ENCODE data around the gene UBE3B.
"Not testable (repeated sequence)": the region's sequence is repeated elsewhere in the genome, so short reads cannot be mapped to it uniquely, and the experiment has no call there.

UBE3B gene

GRCh38 chr12:109466305-109466704 is 11.1 kb upstream of the UBE3B start:
- H3K36me3 ChIP-seq (ENCODE audit: insufficient read depth, insufficient read length, low read length), result peaks cover 73% of the 10 kb centered on the region
- H3K4me1 ChIP-seq (ENCODE audit: insufficient read depth, insufficient read length), result peaks cover 30% of the 10 kb centered on the region
- no peaks in the 10 kb centered on the region for H3K27me3 ChIP-seq (ENCODE audit: insufficient read depth, insufficient read length)
- DNase-seq (ENCODE audit: low read depth, low spot score), result no peak
- H3K9me3 ChIP-seq (ENCODE audit: insufficient read depth, low read length), result no peaks in the 10 kb centered on the region
- no peak overlapping the region for H3K9ac ChIP-seq (ENCODE audit: insufficient read length, low read depth)
- no peak overlapping the region for H3K4me3 ChIP-seq (ENCODE audit: insufficient read length, low read depth)
- TF ChIP-seq SUZ12 (IDR thresholded peaks at IDR 0.05; ENCODE audit: extremely low read depth, insufficient read depth, insufficient read length) (no peak), ZNF274 (IDR thresholded peaks at IDR 0.05; ENCODE audit: low read depth, low read length) (no peak), YY1 (IDR thresholded peaks at IDR 0.05; ENCODE audit: insufficient read depth, insufficient read length) (no peak)

DNA sequence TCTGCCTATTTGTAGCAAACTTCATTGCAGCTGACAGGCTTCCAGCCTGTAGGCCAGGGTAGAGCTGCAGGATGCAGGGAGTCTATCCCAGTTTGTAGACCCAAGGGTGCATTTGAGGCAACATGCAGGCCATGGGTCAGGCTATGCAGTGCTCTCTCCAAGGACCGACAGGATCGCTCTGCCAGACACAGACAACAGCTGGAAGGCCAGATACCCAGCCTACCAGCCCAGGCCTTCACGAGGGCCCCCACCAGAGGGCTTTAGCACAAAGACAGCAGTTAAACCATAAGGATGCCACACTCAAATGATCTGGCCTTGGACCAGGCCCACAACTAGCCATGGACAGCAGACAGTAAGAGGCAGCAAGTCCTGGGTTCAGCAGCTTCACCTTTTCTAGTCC is 10.6 kb upstream of the UBE3B start:
- no peak for DNase-seq (ENCODE audit: low read depth, low spot score)
- Histone ChIP-seq H3K36me3 (ENCODE audit: insufficient read depth, insufficient read length, low read length) (peaks cover 76% of the 10 kb centered on the region), H3K9me3 (ENCODE audit: insufficient read depth, low read length) (no peaks in the 10 kb centered on the region), H3K9ac (ENCODE audit: insufficient read length, low read depth) (no peak overlapping the region), H3K4me1 (ENCODE audit: insufficient read depth, insufficient read length) (peaks cover 25% of the 10 kb centered on the region), H3K4me3 (ENCODE audit: insufficient read length, low read depth) (no peak overlapping the region), H3K27me3 (ENCODE audit: insufficient read depth, insufficient read length) (no peaks in the 10 kb centered on the region)
- no peak for TF ChIP-seq ZNF274 (IDR thresholded peaks at IDR 0.05; ENCODE audit: low read depth, low read length)
- TF ChIP-seq YY1 (IDR thresholded peaks at IDR 0.05; ENCODE audit: insufficient read depth, insufficient read length), result no peak
- TF ChIP-seq SUZ12 (IDR thresholded peaks at IDR 0.05; ENCODE audit: extremely low read depth, insufficient read depth, insufficient read length), result no peak

GRCh38 chr12:109467978-109468676 is 9.3 kb upstream of the UBE3B start:
- DNase-seq (ENCODE audit: low read depth, low spot score), result no peak
- no peaks in the 10 kb centered on the region for H3K9me3 ChIP-seq (ENCODE audit: insufficient read depth, low read length)
- no peak overlapping the region for H3K4me3 ChIP-seq (ENCODE audit: insufficient read length, low read depth)
- H3K27me3 ChIP-seq (ENCODE audit: insufficient read depth, insufficient read length), result no peaks in the 10 kb centered on the region
- H3K9ac ChIP-seq (ENCODE audit: insufficient read length, low read depth), result no peak overlapping the region
- H3K4me1 ChIP-seq (ENCODE audit: insufficient read depth, insufficient read length), result peaks cover 22% of the 10 kb centered on the region
- peaks cover 82% of the 10 kb centered on the region for H3K36me3 ChIP-seq (ENCODE audit: insufficient read depth, insufficient read length, low read length)
- TF ChIP-seq SUZ12 (IDR thresholded peaks at IDR 0.05; ENCODE audit: extremely low read depth, insufficient read depth, insufficient read length) (no peak), YY1 (IDR thresholded peaks at IDR 0.05; ENCODE audit: insufficient read depth, insufficient read length) (no peak), ZNF274 (IDR thresholded peaks at IDR 0.05; ENCODE audit: low read depth, low read length) (no peak)

DNA sequence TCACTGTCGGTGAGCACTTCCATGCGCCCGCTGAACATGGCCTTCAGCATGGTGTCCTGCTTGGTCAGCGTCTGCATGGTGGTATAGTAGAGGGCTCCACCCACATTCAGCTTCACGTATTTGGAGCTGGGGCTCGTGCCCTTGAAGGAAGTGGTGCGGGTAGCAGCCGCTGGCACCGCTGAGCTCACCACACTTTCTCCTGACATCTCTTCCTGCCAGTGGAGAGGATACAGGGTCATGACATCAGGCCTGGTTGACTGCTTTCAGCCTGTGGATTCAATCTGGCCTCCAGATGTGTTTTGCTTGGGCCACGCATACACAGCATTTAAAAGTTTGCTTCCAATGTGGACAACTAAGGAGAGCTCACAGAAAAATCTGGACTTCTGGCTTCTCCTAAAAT is 7.9 kb upstream of the UBE3B start:
- H3K27me3 ChIP-seq (ENCODE audit: insufficient read depth, insufficient read length), result no peaks in the 10 kb centered on the region
- H3K4me3 ChIP-seq (ENCODE audit: insufficient read length, low read depth), result no peak overlapping the region
- peaks cover 18% of the 10 kb centered on the region for H3K4me1 ChIP-seq (ENCODE audit: insufficient read depth, insufficient read length)
- DNase-seq (ENCODE audit: low read depth, low spot score), result no peak
- no peaks in the 10 kb centered on the region for H3K9me3 ChIP-seq (ENCODE audit: insufficient read depth, low read length)
- peaks cover 93% of the 10 kb centered on the region for H3K36me3 ChIP-seq (ENCODE audit: insufficient read depth, insufficient read length, low read length)
- H3K9ac ChIP-seq (ENCODE audit: insufficient read length, low read depth), result no peak overlapping the region
- TF ChIP-seq YY1 (IDR thresholded peaks at IDR 0.05; ENCODE audit: insufficient read depth, insufficient read length) (no peak), SUZ12 (IDR thresholded peaks at IDR 0.05; ENCODE audit: extremely low read depth, insufficient read depth, insufficient read length) (no peak), ZNF274 (IDR thresholded peaks at IDR 0.05; ENCODE audit: low read depth, low read length) (no peak)

DNA sequence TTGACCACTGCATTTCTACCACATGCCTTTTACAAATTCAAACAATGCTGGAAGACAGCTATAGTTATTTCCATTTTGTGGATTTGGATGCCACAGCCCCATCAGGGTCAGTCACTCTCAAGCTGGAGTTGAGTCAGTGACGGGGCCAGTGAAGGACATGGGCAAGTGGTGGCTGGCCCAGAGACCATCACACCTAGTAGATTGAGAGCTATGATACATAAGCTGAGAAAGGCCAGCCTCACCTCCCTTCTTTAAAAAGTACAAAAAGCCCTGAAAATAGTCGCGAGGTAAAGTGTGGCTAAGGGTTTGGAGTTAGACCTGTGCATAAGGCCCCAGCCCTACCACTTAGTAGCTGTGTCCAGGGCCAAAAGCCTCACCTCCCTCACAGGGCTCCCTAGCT is 4.4 kb upstream of the UBE3B start:
- H3K36me3 ChIP-seq (ENCODE audit: insufficient read depth, insufficient read length, low read length), result peaks cover 75% of the 10 kb centered on the region
- peaks cover 4% of the 10 kb centered on the region for H3K4me1 ChIP-seq (ENCODE audit: insufficient read depth, insufficient read length)
- no peak for TF ChIP-seq YY1 (IDR thresholded peaks at IDR 0.05; ENCODE audit: insufficient read depth, insufficient read length)
- no peak for TF ChIP-seq SUZ12 (IDR thresholded peaks at IDR 0.05; ENCODE audit: extremely low read depth, insufficient read depth, insufficient read length)
- no peak for TF ChIP-seq ZNF274 (IDR thresholded peaks at IDR 0.05; ENCODE audit: low read depth, low read length)
- no peak for DNase-seq (ENCODE audit: low read depth, low spot score)
- H3K27me3 ChIP-seq (ENCODE audit: insufficient read depth, insufficient read length), result no peaks in the 10 kb centered on the region
- H3K9ac ChIP-seq (ENCODE audit: insufficient read length, low read depth), result no peak overlapping the region
- no peaks in the 10 kb centered on the region for H3K9me3 ChIP-seq (ENCODE audit: insufficient read depth, low read length)
- H3K4me3 ChIP-seq (ENCODE audit: insufficient read length, low read depth), result no peak overlapping the region

DNA sequence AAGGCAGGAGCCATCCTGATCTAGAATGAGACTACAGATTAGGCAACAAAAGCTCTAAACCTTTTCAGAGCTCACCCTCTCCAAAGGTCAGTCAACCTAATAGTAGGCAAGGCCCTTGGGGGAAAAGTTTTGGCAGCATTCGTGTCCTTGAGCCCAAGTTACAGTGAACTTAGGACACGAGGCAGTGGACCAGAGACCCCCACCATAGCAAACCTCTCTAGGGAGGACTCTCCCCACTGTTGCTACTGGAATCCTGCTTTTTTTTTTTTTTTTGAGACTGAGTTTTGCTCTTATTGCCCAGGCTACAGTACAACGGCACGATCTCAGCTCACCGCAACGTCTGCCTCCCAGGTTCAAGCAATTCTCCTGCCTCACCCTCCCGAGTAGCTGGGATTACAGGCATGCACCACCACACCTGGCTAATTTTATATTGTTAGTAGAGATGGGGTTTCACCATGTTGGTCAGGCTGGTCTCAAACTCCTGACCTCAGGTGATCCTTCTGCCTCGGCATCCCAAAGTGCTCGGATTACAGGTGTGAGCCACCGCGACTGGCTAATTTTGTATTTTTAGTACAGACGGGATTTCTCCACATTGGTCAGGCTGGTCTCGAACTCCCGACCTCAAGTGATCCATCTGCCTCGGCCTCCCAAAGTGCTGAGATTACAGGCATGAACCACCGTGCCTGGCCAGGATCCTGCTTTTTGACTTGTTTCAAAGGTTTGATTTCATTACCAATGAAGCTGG is 3.7 kb upstream of the UBE3B start:
- H3K9me3 ChIP-seq (ENCODE audit: insufficient read depth, low read length); DNase-seq (ENCODE audit: low read depth, low spot score); H3K27me3 ChIP-seq (ENCODE audit: insufficient read depth, insufficient read length); H3K4me1 ChIP-seq (ENCODE audit: insufficient read depth, insufficient read length); H3K4me3 ChIP-seq (ENCODE audit: insufficient read length, low read depth); H3K9ac ChIP-seq (ENCODE audit: insufficient read length, low read depth): not testable (repeated sequence)
- H3K36me3 ChIP-seq (ENCODE audit: insufficient read depth, insufficient read length, low read length), result peaks cover 71% of the 10 kb centered on the region

GRCh38 chr12:109475121-109475520 is 2.3 kb upstream of the UBE3B start:
- H3K4me3 ChIP-seq (ENCODE audit: insufficient read length, low read depth), result no peak overlapping the region
- TF ChIP-seq YY1 (IDR thresholded peaks at IDR 0.05; ENCODE audit: insufficient read depth, insufficient read length) (no peak), ZNF274 (IDR thresholded peaks at IDR 0.05; ENCODE audit: low read depth, low read length) (no peak), SUZ12 (IDR thresholded peaks at IDR 0.05; ENCODE audit: extremely low read depth, insufficient read depth, insufficient read length) (no peak)
- H3K36me3 ChIP-seq (ENCODE audit: insufficient read depth, insufficient read length, low read length), result peaks cover 61% of the 10 kb centered on the region
- DNase-seq (ENCODE audit: low read depth, low spot score), result no peak
- H3K9ac ChIP-seq (ENCODE audit: insufficient read length, low read depth), result no peak overlapping the region
- no peaks in the 10 kb centered on the region for H3K4me1 ChIP-seq (ENCODE audit: insufficient read depth, insufficient read length)
- no peaks in the 10 kb centered on the region for H3K9me3 ChIP-seq (ENCODE audit: insufficient read depth, low read length)
- no peaks in the 10 kb centered on the region for H3K27me3 ChIP-seq (ENCODE audit: insufficient read depth, insufficient read length)

All from NT2/D1 (cell line).